ENCODE results near the gene GLIS2. TPM values are rescaled to one million over a fixed set of nuclear protein-coding genes. Genes with fewer than 3 reads are reported as not detected.
A peak's percentile ranks its signal among the peaks of the same experiment; 100 is the strongest.

The GLIS2 gene
- total RNA-seq, 3 donors from 2014 or later = 1.7 to 21.1 (median 2.9) TPM

GRCh38 chr16:4298761-4299522 lies 16.9 kb upstream of the GLIS2 start:
- Histone ChIP-seq H3K4me3 (no peak overlapping the region), H3K4me1 (ENCODE audit: low read depth) (peaks cover 15% of the 10 kb centered on the region), H3K9me3 (no peaks in the 10 kb centered on the region), H3K36me3 (ENCODE audit: low read depth) (no peaks in the 10 kb centered on the region)
- ATAC-seq (peak; percentile 100), DNase-seq (peak; percentile 83 to 90 (median 89))
- intact Hi-C loops (cut with DNase I, micrococcal nuclease) = no loop called here
- TF ChIP-seq CTCF (IDR thresholded peaks at IDR 0.05) = no peak

GRCh38 chr16:4301177-4301576 lies 14.7 kb upstream of the GLIS2 start:
- no peak for DNase-seq
- Histone ChIP-seq H3K4me1 (ENCODE audit: low read depth) (peaks cover 14% of the 10 kb centered on the region), H3K9me3 (no peaks in the 10 kb centered on the region), H3K36me3 (ENCODE audit: low read depth) (no peaks in the 10 kb centered on the region), H3K4me3 (no peak overlapping the region)
- intact Hi-C loops (cut with DNase I, micrococcal nuclease) = no loop called here
- no peak for ATAC-seq
- TF ChIP-seq CTCF (IDR thresholded peaks at IDR 0.05) = no peak

- Histone ChIP-seq H3K4me1 (ENCODE audit: low read depth) (peaks cover 20% of the 10 kb centered on the region), H3K4me3 (no peak overlapping the region), H3K9me3 (no peaks in the 10 kb centered on the region), H3K36me3 (ENCODE audit: low read depth) (no peaks in the 10 kb centered on the region)
- no peak for TF ChIP-seq CTCF (IDR thresholded peaks at IDR 0.05)
- intact Hi-C loops (cut with DNase I, micrococcal nuclease) = no loop called here
- DNase-seq = no peak
- no peak for ATAC-seq
These were observed 13.9 kb upstream of the GLIS2 start for GRCh38 chr16:4301968-4302367.

- Histone ChIP-seq H3K9me3 (no peaks in the 10 kb centered on the region), H3K36me3 (ENCODE audit: low read depth) (no peaks in the 10 kb centered on the region), H3K4me1 (ENCODE audit: low read depth) (peaks cover 14% of the 10 kb centered on the region), H3K4me3 (no peak overlapping the region)
- no peak for TF ChIP-seq CTCF (IDR thresholded peaks at IDR 0.05)
- DNase-seq = no peak
- ATAC-seq = no peak
- intact Hi-C loops (cut with DNase I, micrococcal nuclease) = no loop called here
These were observed 11.9 kb upstream of the GLIS2 start for GRCh38 chr16:4303973-4304372.

- no peak overlapping the region for H3K4me3 ChIP-seq
- TF ChIP-seq CTCF (IDR thresholded peaks at IDR 0.05) = no peak
- peaks cover 8% of the 10 kb centered on the region for H3K4me1 ChIP-seq (ENCODE audit: low read depth)
- no peaks in the 10 kb centered on the region for H3K9me3 ChIP-seq
- no peak for DNase-seq
- no peak for ATAC-seq
- intact Hi-C loops (cut with DNase I, micrococcal nuclease) = no loop called here
- no peaks in the 10 kb centered on the region for H3K36me3 ChIP-seq (ENCODE audit: low read depth)
These were observed 9.2 kb upstream of the GLIS2 start for GRCh38 chr16:4306470-4307214.

Data from mucosa of descending colon (tissue), 3 donors.